Measurements from ENCODE around the gene SLAMF1. TPM values are rescaled to one million over a fixed set of nuclear protein-coding genes. Genes with fewer than 3 reads are reported as not detected.
"Not testable (repeated sequence)": the region's sequence is repeated elsewhere in the genome, so short reads cannot be mapped to it uniquely, and the experiment has no call there.

The SLAMF1 gene
- total RNA-seq, 2 donors from 2014 or later = 0.32 to 0.38 TPM

DNA sequence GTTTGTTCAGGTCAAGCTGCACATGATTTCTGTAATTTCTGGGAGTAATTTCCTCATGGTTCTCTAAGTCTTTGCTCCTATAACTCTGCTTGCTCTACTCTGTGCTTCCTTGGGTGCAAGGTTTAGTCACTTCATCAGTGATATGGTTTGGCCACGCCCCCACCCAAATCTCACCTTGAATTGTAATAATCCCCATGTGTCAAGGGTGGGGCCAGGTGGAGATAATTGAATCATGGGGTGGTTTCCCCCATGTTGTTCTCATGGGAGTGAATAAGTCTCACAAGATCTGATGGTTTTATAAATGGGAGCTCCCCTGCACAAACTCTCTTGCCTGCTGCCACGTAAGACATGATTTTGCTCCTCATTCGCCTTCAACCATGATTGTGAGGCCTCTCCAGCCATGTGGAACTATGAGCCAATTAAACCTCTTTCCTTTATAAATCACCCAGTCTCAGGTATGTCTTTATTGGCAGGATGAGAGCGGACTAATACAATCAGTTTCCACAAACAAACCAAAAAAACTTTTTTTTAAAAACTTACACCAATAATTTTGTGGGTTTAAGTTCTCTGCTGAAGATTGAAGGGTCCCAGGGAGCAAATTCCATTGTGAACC is 19.1 kb downstream of the SLAMF1 start:
- intact Hi-C loops (cut with DNase I) = not testable (repeated sequence)

DNA sequence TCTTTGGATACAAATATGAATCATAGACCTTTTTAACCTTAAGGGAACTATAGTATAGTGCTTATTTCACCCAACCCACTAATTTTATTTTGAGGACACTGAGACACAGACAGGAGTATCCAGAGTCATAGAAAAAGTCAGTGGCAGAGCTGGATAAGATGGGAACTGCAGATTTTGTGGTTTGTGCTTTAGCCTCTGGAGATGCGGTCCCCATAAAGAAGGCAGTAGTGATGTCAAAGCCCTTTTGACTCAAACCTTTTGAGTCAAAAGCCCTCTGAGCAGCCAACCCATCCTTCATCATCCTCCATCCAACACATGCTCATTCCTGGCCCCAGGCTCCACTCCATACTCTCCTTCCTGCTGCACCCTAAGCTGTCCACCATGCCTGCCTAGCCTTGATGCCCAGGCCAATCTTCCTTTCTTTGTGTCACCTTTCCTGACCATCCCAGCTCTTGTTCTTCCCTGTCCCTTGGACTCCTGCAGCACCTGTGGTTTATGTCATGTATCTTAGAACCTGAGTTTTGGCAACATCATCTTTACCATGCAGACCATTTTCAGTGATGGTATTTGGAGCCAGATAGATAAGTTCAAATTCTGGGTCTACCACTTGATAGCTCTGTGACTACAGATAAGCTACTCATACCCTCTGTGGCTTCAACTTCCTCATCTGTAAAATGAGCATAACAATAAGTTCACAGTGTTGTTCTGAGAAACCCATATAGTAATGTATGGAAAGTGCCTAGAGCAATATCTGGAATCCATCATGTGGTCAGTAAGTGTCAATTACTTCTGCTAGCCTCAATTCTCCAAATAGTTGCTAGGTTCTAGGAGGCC is 20.1 kb downstream of the SLAMF1 start:
- no peak for DNase-seq (ENCODE audit: low spot score)
- intact Hi-C loops (cut with DNase I) = no loop called here

More for the DNA sequence above, 19.1 kb downstream of the SLAMF1 start:
- DNase-seq (ENCODE audit: low spot score) = not testable (repeated sequence)

DNA sequence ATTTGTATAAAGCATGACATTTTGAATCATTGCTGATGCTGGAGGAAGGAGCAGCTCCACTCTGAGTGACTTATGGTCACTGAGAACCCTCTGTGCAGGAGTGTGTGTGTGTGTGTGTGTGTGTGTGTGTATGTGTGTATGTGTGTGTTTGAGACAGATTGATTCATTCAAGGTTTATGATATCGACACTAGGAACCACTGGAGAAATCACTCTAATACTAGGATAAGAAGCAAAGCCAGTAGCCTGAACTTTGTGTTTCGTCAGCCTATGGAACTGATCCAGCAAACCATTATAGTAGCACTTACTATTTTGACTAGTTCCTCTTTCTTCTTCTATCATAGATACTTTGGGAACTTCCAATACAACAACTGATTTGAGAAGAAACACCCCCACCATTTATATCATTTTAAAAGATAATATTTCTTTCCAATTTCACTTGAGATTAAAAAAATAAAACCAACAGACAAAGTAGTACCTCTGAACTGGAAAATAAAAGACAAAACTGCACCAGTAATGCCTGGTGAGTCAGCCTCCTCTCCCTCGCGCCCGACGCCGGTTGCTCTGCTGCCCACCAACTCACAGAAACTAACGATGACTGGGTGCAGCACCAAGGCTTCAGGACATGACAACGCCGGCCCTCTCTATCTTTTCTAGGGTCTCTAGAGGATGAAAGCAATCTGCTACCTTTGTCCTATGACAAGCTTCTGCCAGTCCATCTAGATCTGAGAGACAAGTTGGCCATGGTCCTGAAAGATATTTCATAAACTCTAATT is 20.9 kb downstream of the SLAMF1 start:
- DNase-seq (ENCODE audit: low spot score) = no peak
- intact Hi-C loops (cut with DNase I) = no loop called here

DNA sequence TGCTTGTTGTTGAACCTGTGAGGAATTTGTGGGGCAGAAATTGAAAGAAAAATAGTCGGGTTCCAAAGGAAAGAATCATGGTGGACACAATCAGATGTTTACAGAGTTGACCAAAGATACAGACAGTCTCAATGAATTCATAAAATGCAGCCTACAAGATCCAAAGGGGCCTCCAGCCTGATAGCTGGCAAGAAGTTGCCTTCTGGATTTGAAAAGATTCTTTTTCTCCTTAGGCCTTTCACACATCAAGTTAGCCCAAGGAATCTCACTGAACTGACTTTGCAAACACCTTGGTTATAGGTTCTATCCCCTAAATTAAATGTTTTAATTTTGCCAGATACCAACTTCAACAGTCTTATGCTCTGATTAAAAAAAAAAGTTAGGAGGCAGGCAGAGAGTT is 21.5 kb downstream of the SLAMF1 start:
- intact Hi-C loops (cut with DNase I) = no loop called here
- no peak for DNase-seq (ENCODE audit: low spot score)

DNA sequence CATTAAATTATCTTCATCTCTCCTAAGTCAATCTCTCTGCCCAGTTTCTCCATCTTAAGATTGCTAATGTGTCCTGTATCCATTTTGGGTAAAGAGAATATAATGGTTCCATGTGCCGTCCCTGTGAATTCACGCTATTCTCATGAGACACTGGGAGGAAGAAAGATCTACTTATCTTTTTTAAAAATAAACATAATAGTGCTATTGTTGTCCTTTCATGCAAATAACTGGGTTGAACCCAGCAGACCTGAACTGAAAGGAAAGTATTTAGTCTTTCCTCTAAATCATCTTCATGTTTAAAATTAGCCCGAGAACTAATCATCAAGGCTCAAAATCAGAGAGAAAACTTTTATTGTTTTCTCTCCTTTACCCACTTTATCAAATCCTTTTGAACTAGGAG is 22.4 kb downstream of the SLAMF1 start:
- intact Hi-C loops (cut with DNase I) = no loop called here

DNA sequence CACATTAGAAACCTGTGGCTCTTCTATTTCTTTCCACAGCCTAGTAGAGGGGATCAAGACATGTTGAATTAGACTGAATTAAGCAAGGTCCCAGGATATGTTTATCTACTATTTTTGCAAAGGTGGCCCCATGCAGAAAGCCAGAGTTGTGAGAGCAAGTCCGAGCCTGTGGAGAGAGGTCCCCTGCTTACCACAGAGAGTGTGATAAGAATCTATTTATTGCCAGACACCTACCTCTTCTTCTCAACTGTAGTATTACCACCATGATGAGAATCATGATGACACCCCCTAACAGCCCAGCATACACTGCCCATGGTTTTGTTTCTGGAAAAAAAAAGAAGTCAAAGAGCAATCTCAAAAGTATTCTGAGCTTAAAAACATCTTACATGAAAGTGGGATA is 23.0 kb downstream of the SLAMF1 start:
- no peak for DNase-seq (ENCODE audit: low spot score)
- intact Hi-C loops (cut with DNase I) = no loop called here

More for the DNA sequence above, 22.4 kb downstream of the SLAMF1 start:
- no peak for DNase-seq (ENCODE audit: low spot score)

DNA sequence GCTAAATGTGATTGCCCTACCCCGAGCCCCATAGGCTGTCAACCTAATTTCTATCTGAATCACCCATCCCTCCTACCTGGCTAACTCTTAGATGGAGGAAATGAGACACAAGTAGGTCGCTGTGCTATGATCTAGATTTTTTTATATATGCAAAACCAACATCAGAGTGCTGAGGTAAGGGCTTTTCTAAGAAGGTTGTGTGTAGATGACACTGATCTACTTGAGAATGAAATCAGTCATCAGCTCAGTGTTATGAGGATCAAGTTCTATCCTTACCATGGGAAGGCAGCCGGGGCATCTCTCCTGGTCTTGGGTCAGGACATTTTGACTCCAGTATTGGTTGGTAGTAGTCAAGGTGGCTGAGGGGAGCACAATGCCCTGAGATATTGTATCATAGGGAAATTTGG is 23.6 kb downstream of the SLAMF1 start:
- intact Hi-C loops (cut with DNase I) = no loop called here

DNA sequence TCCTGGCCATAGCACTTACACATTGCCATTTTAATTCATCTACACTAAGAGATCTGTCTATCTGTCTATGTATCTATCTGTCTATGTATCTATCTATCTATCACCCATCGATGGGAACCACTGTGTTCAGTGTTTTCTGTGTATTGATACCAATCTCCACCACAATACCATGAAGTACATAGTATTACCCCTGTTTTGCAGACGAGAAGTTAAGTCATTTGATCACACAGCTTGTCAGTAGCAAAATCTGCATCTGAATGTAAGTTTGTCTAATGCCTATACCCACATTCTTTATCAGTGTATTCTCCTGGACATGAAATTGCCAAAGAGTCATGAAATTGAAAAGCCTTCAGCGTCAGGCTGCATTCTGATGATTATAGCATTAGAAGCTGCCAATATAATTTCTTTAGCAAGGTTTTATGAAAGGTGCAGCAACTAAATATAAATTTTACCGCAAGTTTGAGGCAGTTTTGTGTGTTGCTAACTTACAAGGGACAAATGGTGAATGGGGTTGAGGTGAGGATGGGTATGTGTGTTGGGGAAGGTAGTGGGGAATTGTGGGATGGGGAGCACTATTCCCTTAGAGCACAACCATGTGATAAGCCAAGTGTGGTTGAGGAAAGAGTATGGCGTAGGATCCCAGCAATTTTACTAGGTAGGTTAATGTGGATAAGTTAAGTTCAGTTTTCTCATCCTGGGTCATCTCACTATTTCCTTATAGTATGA is 24.2 kb downstream of the SLAMF1 start:
- intact Hi-C loops (cut with DNase I) = no loop called here
- no peak for DNase-seq (ENCODE audit: low spot score)

More for the DNA sequence above, 23.6 kb downstream of the SLAMF1 start:
- no peak for DNase-seq (ENCODE audit: low spot score)

DNA sequence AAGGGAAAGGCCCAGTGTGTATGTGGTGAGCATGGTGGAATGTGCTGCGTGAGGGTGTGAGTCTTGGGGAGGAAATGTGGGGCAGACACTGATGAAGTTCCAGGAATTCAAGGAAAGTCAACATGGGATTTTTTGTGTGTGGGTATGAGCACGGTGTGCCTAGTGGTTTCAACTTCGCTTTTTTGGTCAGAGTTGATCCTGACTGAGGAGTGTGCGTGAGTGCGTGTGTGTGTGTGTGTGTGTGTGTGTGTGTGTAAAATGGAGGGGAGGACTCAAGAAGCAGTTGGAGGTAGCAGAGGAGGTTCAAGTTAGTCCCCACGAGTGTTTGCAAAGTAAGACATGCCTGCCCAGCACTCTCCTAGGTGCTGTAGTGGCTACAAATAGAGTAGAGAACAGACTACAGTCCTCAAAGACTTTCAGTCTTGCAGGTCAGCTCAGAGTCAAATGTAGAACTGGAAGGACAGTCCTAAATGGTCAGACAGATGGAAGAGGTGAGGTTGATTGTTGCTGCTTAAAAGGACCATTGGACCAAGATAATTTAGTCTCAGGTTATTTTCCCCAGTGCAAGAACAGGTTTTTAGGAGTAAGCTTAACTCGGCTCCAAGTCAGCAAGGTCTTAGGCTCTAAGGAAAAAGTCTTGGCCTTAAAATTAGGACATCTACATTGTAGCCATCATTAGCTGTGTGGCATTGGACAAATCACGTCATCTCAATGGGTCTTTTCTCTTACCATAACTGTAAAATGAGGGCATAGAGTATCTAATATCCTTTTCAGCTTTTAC is 25.0 kb downstream of the SLAMF1 start:
- intact Hi-C loops (cut with DNase I) = no loop called here
- DNase-seq (ENCODE audit: low spot score) = no peak

DNA sequence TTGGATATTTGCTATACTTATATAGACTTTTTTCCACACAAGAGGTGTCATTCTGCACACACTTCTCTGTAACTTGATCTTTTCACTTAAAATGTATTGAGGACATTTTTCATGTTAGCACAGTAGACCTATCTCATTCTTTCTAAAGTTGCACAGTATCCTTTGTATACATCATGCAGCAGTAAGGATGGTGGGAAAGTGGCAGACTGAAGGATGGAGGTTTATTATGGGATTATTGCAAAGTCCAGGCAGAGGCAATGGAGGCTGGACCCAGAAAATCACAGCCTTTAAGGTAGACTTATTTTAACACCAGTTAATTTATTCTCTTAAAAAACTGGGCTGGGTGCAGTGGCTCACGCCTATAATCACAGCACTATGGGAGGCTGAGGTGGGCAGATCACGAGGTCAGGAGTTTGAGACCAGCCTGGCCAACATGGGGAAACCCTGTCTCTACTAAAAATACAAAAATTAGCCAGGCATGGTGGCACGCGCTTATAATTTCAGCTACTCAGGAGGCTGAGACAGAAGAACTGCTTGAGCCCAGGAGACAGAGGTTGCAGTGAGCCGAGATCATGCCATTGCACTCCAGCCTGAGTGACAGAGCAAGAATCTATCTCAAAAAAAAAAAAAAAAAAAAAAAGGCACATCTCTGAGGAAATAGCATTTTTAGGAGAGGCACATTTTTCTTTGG is 25.8 kb downstream of the SLAMF1 start:
- no peak for DNase-seq (ENCODE audit: low spot score)
- intact Hi-C loops (cut with DNase I) = no loop called here

DNA sequence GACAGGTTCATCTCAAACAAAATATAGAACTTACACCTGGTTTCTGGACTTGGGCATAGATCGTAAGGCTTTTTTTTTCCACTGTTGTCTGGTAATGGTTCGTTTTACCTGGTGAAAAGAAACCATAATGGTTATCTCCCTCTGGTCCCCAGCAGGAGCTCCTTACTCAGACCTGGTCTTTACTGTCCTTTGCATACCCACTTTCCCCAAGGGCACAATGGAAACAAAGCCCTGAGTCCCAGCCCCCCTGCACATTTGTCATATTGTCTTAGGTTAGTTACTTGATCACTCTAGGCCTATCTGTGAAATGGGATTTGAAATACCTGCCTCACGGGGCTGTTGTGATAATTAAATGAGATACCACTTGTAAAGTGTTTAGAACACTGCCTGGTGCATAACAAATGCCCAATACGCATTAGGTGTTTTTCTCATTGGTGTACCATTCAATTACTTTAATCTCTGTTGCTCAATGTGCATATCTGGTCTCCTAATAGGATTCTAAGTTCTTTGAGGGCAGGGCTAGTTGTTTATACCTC is 27.0 kb downstream of the SLAMF1 start:
- intact Hi-C loops (cut with DNase I) = no loop called here

DNA sequence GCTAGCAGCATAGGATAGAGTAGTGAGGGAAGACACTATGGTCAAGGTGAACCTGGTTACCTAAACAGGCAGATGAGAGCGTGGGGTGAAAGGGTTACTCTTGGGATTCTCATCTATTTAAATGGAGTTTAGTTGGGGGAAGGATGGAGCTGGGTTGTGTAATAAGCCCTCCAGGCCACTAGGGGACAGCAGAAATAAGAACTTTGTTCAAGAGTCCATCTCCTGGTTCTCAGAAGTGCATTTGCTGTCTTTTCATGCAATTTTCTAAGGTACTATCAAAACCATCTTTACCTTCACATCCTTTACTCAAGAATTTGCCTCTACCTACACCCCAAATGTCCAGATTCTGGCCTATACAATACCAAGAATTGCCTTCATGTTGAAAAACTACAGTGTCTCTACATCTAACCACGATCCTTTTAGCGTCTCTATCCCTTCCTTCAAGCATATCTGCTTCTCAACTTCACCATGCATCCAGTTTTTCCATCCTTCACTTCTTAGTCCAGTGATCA is 28.0 kb downstream of the SLAMF1 start:
- intact Hi-C loops (cut with DNase I) = no loop called here
- DNase-seq (ENCODE audit: low spot score) = no peak

More for the DNA sequence above, 27.0 kb downstream of the SLAMF1 start:
- DNase-seq (ENCODE audit: low spot score) = no peak

DNA sequence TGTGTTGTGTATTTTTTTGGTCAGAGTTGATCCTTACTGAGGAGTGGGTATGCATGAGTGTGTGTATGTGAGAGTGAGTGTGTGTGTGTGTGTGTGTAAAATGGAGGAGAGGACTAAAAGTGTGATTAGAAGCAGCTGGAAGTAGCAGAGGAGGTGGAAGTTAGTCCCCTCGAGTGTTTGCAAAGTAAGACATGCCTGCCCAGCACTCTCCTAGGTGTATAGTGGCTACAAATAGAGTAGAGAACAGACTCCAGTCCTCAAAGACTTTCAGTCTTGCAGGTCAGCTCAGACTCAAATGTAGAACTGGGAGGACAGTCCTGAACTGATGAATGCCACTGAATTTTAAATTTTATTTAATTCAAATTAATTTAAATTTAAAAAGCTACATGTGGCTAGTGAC is 28.5 kb downstream of the SLAMF1 start:
- no peak for DNase-seq (ENCODE audit: low spot score)
- intact Hi-C loops (cut with DNase I) = no loop called here

DNA sequence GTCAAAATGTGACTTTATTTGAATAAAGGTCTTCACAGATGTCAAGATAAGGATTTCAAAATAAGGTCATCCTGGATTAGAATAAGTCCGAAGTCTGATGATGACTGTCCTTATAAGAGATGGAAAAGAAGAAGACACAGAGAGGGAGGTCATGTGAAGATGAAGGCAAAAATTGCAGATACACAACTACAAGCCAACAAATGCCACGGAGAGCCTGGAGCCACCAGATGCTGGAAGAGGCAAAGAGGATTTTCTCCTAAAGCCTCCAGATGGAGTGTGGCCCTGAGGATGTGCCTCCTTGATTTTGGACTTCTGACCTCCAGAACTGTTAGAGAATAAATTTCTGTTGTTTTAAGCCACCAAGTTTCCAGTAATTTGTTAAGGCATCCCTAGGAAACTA is 31.2 kb downstream of the SLAMF1 start:
- intact Hi-C loops (cut with DNase I) = no loop called here
- no peak for DNase-seq (ENCODE audit: low spot score)

DNA sequence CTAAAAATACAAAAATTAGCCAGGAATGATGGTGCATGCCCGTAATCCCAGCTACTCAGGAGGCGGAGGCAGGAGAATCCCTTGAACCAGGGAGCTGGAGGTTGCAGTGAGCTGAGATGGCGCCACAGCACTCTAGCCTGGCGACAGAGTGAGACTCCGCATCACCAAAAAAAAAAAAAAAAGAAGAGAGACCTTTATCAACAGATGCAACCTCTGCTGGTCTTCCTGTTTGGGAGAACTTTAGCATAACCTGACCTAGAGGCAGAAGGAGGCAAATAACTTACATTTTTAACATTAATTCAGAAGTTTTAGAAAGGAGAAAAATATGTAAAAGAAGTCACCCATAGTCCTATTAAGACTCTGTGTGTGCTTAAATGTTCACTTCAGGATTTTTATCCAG is 32.4 kb downstream of the SLAMF1 start:
- DNase-seq (ENCODE audit: low spot score) = no peak
- intact Hi-C loops (cut with DNase I) = no loop called here

DNA sequence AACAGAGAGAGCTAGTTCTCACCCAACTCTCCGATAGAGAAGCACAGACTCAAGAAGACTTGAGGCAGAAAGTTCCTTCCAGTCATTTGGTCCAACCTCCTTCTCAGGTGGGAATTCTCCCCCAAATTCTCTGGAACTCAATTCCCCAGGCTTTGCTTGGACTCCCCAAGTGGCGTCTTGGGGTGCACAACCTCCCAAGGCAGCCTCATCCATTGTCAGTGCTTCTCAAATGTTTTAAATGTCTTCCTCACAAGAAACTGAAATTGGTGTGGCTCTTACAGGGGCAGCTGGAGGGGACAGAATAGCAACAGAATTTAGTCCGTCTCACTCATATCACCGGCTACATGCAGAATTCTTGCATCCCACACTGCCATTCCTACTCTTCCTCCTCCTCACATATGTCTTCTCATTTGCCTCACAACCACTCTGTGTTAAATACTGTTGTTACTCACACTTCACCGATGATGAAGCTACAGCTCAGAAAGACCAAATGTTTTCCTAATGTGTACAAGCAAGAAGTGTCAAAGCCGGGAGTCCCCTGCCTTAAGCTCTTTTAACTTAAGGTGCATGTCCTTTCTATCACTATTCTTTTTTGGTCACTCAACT is 34.1 kb downstream of the SLAMF1 start:
- intact Hi-C loops (cut with DNase I) = no loop called here

DNA sequence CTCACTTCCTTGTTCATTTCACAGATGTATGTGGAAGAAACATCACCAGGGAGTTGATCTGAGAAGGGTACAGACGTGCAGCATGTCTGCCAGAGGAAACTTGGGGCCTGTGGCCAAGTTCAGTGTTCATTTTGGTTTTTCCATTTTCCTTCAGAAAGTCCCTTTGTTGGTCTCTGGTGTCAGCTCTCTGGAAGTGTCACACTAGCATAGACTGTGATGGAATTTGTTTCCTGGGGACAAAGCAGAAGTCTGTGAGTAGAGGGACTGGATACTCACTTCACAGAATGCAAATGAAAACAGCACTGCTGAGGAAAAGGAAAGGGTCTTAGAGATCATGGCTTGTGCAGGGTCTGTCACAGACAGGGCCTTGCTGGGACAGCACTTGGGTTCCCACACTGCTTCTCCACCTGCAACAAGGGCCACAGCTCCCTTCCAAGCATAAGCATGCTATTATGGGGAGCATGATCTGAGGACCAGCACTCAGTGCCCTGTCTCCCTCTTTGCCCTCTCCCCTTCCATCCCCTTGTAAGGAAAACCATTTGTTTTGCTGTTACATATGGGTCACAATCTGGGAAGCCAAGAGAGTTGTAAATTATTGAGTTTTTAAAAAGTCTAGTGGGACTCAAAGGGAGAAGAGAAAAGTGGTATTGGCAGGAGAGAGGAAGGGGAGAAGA is 36.1 kb downstream of the SLAMF1 start:
- intact Hi-C loops (cut with DNase I) = no loop called here
- no peak for DNase-seq (ENCODE audit: low spot score)

More for the DNA sequence above, 34.1 kb downstream of the SLAMF1 start:
- no peak for DNase-seq (ENCODE audit: low spot score)

Measured in posterior vena cava (tissue), 2 donors.